Activated naive CD8-positive, alpha-beta T cell treated with anti-CD3 and anti-CD28 coated beads, Interleukin-2, amount 10 ng/mL, durations not matched to agents 7 days and 5 days (primary cell): ENCODE measurements around the gene TPR. TPM values are rescaled to one million over a fixed set of nuclear protein-coding genes. Genes with fewer than 3 reads are reported as not detected.
"Not testable (repeated sequence)": the region's sequence is repeated elsewhere in the genome, so short reads cannot be mapped to it uniquely, and the experiment has no call there.

Experiments
- ATAC-seq: fragments of 150-1000 bp; cut with Tn5 transposase; one replicate; pipeline ENCODE4 v1.10.0; 2021; ENCODE audit warnings: low read depth, moderate library complexity
- POLR2A ChIA-PET: fragments of 350-600 bp; sonication (Branson Sonifier 250); formaldehyde crosslinking; loops from one replicate; lab custom pipeline; 2021; ENCODE audit warnings: antibody characterized with exemption; lab: Charles Lee
- DNase-seq: peaks from one replicate; pipeline ENCODE4 v3.0.0; 2021
- H3K27ac Mint-ChIP-seq: one replicate; pipeline ENCODE4 v1.8.0; 2022; ENCODE audit warnings: mild to moderate bottlenecking, mixed read lengths
- H3K27me3 Mint-ChIP-seq: one replicate; pipeline ENCODE4 v1.8.0; 2022; ENCODE audit warnings: mild to moderate bottlenecking, moderate library complexity, mixed read lengths
- H3K36me3 Mint-ChIP-seq: one replicate; pipeline ENCODE4 v1.8.0; 2021; ENCODE audit warnings: mild to moderate bottlenecking, mixed read lengths
- H3K4me1 Mint-ChIP-seq: one replicate; pipeline ENCODE4 v1.8.0; 2021; ENCODE audit warnings: mixed read lengths
- H3K4me3 Mint-ChIP-seq: one replicate; pipeline ENCODE4 v1.8.0; 2022; ENCODE audit warnings: mild to moderate bottlenecking, moderate library complexity, mixed read lengths
- H3K9me3 Mint-ChIP-seq: one replicate; pipeline ENCODE4 v1.8.0; 2021; ENCODE audit warnings: mixed read lengths
- total RNA-seq, 2 experiments: library from RNA; stranded (reverse); gene quantifications; one replicate each; pipeline ENCODE4 v1.2.3, GENCODE V29; 2021

The TPR gene
- total RNA-seq, 2 experiments from 2014 or later, result 130 to 144 TPM

DNA sequence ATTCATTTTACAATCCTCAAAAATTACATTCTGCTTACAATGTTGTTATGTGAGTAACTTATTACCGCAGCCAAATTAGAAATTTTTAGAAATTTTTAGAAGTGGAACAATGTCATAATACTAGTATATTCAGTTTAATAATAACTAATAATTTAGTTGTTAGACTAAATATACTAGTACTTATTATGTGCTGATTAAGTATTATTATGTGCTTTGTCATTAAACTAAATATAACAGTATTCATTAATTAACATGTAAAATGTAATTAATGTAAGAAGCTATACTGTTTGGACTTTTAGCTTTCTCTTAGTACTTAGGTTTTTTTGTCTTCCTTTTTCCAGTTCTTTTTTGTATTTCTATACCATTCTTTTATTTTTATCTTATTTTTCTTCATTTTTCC, 15.9 kb upstream of the TPR start:
- H3K27me3 Mint-ChIP-seq, result no peaks in the 10 kb centered on the region
- DNase-seq (no peak), ATAC-seq (no peak)
- no peak overlapping the region for H3K4me3 Mint-ChIP-seq
- POLR2A ChIA-PET, result no interaction called here
- H3K4me1 Mint-ChIP-seq, result no peaks in the 10 kb centered on the region
- H3K9me3 Mint-ChIP-seq, result no peaks in the 10 kb centered on the region
- no peak overlapping the region for H3K27ac Mint-ChIP-seq
- peaks cover 12% of the 10 kb centered on the region for H3K36me3 Mint-ChIP-seq

DNA sequence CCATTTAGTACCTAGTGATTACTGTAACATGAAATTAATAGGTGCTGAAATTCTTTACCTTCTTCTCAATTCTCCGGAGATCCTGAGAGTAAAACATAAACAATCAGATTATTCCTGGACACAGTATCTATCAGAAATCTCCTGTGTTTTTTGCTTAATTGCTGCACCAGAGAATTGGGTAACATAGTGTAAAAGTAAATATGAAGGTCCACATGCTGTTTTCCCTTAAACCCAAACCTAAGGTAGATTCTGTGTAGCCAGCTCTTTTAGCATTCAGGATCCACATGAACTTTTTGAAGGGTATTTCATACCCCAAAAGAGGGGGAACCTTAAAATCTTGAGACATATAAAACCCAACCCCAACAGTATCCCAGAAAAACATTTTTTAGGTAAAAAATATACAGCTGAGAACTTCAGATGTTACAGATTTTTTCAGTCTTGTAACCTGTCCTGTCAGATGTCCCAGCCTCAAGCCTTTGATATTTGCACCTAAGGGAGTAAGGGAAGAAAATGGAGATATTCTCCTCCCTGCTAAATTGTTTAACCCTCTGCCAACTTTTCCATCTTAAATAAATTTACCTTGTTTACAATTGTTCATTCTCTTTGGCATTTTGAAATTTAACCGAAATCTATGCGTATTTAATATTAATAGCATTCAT, 11.8 kb upstream of the TPR start:
- Mint-ChIP-seq H3K27me3 (no peaks in the 10 kb centered on the region), H3K9me3 (no peaks in the 10 kb centered on the region), H3K27ac (no peak overlapping the region), H3K36me3 (peaks cover 8% of the 10 kb centered on the region), H3K4me3 (no peak overlapping the region), H3K4me1 (no peaks in the 10 kb centered on the region)
- POLR2A ChIA-PET, result no interaction called here
- no peak for DNase-seq
- ATAC-seq, result no peak

DNA sequence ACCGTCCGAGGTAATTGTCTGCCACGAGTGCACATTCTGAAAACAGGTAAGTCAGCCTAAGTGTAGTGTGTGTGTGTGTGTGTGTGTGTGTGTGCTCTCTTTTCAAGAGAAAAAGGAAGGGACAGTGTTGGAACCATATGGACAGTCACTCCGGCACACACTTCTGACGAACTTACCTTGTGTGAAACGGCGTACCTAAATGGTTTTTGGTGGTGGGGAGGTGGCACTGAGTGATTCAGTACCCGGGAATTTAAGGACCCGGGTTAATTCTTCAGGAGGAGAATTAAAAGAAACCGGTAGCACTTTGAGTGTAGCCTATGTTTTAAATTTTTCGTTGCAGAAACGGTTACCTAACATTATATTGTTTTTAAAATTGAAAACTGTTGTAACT, 871 bp upstream of the TPR start:
- no peak for DNase-seq
- peak; percentile 1 for ATAC-seq
- no peaks in the 10 kb centered on the region for H3K27me3 Mint-ChIP-seq
- POLR2A ChIA-PET, result interaction anchor here (1.0 to 1.6 kb wide), 4 partner anchors 11 to 56 kb away, joined by 4 to 5 read pairs (median 5); no protein-coding TSS in a partner anchor
- H3K27ac Mint-ChIP-seq, result peak overlapping the region; percentile 95
- H3K4me3 Mint-ChIP-seq, result peak overlapping the region; percentile 93
- H3K9me3 Mint-ChIP-seq, result no peaks in the 10 kb centered on the region
- H3K36me3 Mint-ChIP-seq, result peaks cover 12% of the 10 kb centered on the region
- peaks cover 32% of the 10 kb centered on the region for H3K4me1 Mint-ChIP-seq

DNA sequence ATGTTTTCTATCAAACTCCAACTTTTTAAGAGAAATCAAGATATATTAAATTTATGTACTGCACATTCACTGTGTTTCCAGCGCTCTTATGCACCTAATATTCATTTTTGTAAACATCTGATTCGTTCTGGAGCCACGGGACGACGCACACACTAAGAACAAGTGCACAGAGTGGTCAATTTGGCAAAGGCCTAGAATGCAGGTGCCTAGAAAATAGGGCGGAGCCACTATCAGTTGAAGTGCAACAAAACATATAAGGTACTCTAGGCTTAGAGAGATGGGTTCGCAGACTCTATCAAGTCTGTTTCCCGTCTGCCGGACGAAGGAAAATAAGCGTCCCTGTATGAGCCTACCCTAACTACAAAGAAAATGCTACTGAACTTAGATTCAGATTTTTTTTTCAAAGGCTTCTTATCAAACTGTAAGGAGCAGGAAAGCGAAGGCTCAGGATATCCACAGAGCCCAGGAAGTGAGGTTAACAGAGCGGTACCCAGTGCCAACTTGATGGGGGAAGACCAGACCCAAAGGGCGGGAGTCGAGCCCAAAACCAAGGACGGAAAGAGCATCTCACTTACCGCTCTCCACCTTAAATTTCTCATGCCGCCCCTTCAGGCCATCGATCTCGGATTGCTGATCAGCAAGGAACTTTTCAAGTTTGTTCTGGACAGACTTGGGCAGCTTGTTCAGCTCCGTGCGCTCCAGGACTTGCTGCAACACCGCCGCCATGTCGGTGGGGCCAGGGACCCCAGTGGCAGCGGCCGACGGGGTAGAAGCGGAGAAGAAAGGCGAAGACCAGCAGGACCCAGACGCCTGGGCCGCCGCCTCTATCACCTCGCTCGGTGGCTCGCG, 526 bp downstream of the TPR start:
- Mint-ChIP-seq H3K27ac (peak overlapping the region; percentile 95), H3K9me3 (no peaks in the 10 kb centered on the region), H3K27me3 (no peaks in the 10 kb centered on the region), H3K4me3 (peak overlapping the region; percentile 93), H3K36me3 (peaks cover 11% of the 10 kb centered on the region), H3K4me1 (peaks cover 33% of the 10 kb centered on the region)
- peak; percentile 9 for ATAC-seq
- POLR2A ChIA-PET, result interaction anchor here (0.7 to 1.6 kb wide), 12 partner anchors 10 to 698 kb away, joined by 3 to 5 read pairs (median 4); no protein-coding TSS in a partner anchor
- no peak for DNase-seq

DNA sequence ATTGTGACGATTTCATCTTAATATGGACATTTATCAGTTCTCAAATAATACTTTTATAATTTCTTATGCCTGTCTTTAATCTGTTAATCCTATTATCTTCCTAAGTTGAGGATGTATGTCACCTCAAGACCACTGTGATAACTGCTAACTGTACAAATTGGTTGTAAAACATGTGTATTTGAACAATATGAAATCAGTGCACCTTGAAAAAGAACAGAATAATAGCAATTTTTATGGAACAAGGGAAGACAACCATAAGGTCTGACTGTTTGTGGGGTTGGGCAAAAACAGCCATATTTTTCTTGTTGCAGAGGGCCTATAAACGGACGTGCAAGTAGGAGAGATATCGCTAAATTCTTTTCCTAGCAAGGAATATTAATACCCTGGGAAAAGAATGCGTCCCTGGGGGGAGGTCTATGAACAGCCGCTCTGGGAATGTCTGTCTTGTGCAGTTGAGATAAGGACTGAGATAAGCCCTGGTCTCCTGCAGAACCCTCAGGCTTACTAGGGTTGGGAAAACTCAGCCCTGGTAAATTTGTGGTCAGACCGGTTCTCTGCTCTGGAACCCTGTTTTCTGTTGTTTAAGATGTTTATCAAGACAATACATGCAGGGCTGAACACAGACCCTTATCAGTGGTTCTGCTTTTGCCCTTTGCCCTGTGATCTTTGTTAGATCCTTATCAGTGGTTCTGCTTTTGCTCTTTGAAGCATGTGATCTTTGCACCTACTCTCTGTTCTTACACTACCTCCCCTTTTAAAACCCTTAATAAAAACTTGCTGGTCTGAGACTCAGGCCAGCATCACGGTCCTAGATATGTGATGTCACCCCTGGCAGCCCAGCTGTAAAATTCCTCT, 27.0 kb downstream of the TPR start:
- H3K36me3 Mint-ChIP-seq, result peaks cover 44% of the 10 kb centered on the region
- DNase-seq, ATAC-seq, POLR2A ChIA-PET, H3K9me3 Mint-ChIP-seq, H3K27me3 Mint-ChIP-seq, H3K4me1 Mint-ChIP-seq, H3K27ac Mint-ChIP-seq, H3K4me3 Mint-ChIP-seq: not testable (repeated sequence)

DNA sequence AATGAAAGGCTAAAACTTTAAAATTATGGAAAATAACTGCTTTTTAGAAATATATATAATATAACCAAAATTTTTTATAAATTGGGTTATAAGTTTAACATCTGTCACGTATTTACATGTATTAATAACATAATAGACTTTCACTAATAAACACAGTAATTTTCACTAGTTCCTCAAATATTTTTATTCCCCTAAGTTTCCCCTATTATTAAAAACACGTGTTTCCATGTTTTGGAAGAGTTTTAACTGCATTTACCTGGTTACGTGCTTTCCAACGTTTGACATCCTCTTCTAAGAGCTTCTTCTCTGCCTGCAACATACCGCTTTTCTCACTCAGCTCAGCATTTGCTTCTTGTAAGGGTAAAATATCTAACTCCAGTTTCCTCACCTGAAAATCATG, 34.3 kb downstream of the TPR start:
- Mint-ChIP-seq H3K9me3 (no peaks in the 10 kb centered on the region), H3K27me3 (no peaks in the 10 kb centered on the region), H3K4me1 (no peaks in the 10 kb centered on the region), H3K4me3 (no peak overlapping the region), H3K27ac (no peak overlapping the region), H3K36me3 (peaks cover 38% of the 10 kb centered on the region)
- ATAC-seq (no peak), DNase-seq (no peak)
- POLR2A ChIA-PET, result no interaction called here

DNA sequence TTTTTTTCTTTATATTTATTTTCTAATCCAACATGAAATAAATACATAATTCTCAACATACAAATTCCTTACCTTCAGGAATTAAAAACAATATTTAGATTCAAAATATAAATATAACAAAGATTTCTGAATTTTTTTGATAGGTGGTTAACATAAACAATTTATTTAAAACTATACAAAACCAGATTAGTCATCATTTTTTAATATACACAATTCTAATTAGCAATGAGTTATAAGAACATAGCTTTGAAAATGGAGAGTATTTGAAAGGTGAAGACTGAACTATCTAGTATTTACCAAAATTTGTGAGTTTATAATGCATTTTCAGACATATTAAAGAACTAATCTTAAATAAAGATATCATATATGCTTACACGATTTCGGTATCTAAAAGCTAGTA, 37.5 kb downstream of the TPR start:
- no peaks in the 10 kb centered on the region for H3K9me3 Mint-ChIP-seq
- peaks cover 28% of the 10 kb centered on the region for H3K36me3 Mint-ChIP-seq
- no peak overlapping the region for H3K27ac Mint-ChIP-seq
- no peak for ATAC-seq
- no peak overlapping the region for H3K4me3 Mint-ChIP-seq
- POLR2A ChIA-PET, result no interaction called here
- H3K4me1 Mint-ChIP-seq, result no peaks in the 10 kb centered on the region
- DNase-seq, result no peak
- H3K27me3 Mint-ChIP-seq, result no peaks in the 10 kb centered on the region

DNA sequence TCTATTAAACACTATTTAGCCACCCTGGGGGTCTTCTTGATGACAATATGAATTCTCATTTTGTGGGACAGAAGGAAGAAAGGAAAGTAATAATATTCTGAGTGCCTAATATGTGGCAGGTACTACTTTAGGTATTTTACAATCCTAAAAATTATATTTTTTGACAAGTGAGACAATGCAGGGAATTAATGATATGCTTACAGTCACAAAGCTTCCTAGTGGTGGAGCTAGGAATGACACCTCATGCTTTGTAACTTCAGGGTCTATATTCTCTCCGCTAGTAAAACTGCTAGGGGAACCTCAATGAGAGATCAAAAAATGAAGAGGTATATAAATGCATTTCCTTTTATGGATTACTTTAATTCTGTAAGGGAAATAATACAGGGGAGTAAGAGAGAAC, 44.3 kb downstream of the TPR start:
- H3K4me3 Mint-ChIP-seq, result no peak overlapping the region
- H3K4me1 Mint-ChIP-seq, result no peaks in the 10 kb centered on the region
- H3K27ac Mint-ChIP-seq, result no peak overlapping the region
- no peak for DNase-seq
- POLR2A ChIA-PET, result interaction anchor here (0.6 kb wide), 1 partner anchor 94 kb away, joined by 3 read pairs; no protein-coding TSS in a partner anchor
- ATAC-seq, result no peak
- peaks cover 16% of the 10 kb centered on the region for H3K36me3 Mint-ChIP-seq
- no peaks in the 10 kb centered on the region for H3K27me3 Mint-ChIP-seq
- H3K9me3 Mint-ChIP-seq, result no peaks in the 10 kb centered on the region

DNA sequence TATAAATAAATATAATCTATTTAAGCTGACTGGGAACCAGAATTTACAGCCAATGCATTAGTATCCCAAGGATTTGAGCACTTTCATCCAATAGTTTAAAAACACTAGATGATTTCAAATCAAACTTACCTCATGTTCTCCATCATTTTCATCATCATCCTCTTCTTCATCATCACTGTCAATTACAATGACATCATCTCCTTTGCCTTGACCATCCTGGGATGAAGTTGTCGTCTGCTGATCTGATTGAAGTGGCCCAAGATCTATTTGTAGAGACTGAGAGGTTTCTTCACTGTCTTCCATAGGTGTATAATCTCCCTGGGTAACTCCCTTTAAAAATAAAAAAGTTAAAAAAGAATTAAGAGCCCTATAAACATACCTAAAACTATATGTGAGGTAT, 47.7 kb downstream of the TPR start:
- no peak overlapping the region for H3K4me3 Mint-ChIP-seq
- no peaks in the 10 kb centered on the region for H3K9me3 Mint-ChIP-seq
- no peaks in the 10 kb centered on the region for H3K4me1 Mint-ChIP-seq
- no peaks in the 10 kb centered on the region for H3K27me3 Mint-ChIP-seq
- ATAC-seq, result no peak
- no peak overlapping the region for H3K27ac Mint-ChIP-seq
- peaks cover 24% of the 10 kb centered on the region for H3K36me3 Mint-ChIP-seq
- DNase-seq, result no peak
- POLR2A ChIA-PET, result no interaction called here

DNA sequence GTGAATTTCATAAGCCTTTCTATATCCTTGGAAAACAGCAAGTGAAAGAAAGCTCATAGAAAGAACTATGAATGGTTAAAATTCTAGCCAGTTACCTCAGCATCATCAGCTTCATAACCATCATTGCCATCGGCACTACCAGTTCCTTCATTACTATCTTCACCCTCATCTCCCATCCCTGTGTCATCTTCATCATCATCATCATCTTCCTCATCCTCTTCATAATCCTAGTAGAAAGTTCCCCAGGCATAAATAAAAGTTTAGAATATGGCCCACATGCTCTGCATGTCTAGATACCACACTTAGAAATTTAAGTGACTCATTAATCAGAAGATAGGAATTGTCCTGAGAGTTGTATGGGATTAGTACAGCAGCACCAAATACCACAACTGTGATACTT, 49.0 kb downstream of the TPR start:
- Mint-ChIP-seq H3K27ac (no peak overlapping the region), H3K36me3 (peaks cover 36% of the 10 kb centered on the region), H3K4me1 (peaks cover 6% of the 10 kb centered on the region), H3K4me3 (no peak overlapping the region), H3K9me3 (no peaks in the 10 kb centered on the region), H3K27me3 (no peaks in the 10 kb centered on the region)
- ATAC-seq, result no peak
- POLR2A ChIA-PET, result interaction anchor here (1.6 kb wide), 1 partner anchor 49 kb away, joined by 4 read pairs; the partner anchor contains the start of gene TPR
- no peak for DNase-seq

DNA sequence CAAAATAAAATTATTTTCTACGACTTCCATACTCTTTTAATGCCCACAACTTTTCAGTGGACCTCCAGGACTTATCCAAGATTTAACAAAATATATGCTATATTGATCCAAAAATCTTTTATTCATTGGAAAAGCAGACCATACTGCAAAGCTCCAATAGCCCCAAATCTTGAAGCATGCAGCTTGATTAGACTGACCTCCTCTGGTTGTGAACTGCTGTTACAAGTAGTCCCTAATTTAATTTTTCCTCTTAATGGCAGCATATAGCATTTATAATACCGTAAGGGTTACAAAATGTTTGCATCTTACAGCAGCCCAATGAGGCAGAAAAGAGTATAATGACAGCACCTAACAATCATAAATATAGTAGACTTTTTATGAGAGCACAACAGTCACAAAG, 49.8 kb downstream of the TPR start:
- no peak for ATAC-seq
- Mint-ChIP-seq H3K36me3 (peaks cover 40% of the 10 kb centered on the region), H3K27ac (no peak overlapping the region), H3K27me3 (no peaks in the 10 kb centered on the region), H3K4me3 (no peak overlapping the region), H3K9me3 (no peaks in the 10 kb centered on the region), H3K4me1 (peaks cover 9% of the 10 kb centered on the region)
- DNase-seq, result no peak
- POLR2A ChIA-PET, result interaction anchor here (1.6 kb wide), 1 partner anchor 50 kb away, joined by 4 read pairs; the partner anchor contains the start of gene TPR

DNA sequence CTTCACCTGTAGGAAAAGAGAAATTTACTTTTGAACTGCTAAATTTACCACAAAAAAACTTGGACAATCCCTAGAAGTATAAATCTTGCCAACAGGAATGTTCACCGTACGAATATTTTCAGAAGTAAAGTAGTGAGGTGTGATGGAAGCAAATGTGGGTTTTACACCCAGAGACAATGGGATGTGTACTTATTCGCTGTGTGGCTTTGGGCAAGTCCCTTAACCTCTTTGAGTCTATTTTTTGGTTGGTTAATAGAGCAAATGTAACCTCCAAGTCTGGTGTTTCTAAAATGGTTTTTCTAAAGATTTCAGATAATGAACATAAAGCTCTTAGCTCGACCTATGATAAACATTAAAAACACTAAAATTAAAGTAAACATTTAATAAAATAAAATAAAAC, 51.2 kb downstream of the TPR start:
- Mint-ChIP-seq H3K27me3 (no peaks in the 10 kb centered on the region), H3K36me3 (peaks cover 44% of the 10 kb centered on the region), H3K4me1 (peaks cover 9% of the 10 kb centered on the region), H3K4me3 (no peak overlapping the region), H3K9me3 (no peaks in the 10 kb centered on the region), H3K27ac (no peak overlapping the region)
- ATAC-seq (no peak), DNase-seq (no peak)
- POLR2A ChIA-PET, result no interaction called here

DNA sequence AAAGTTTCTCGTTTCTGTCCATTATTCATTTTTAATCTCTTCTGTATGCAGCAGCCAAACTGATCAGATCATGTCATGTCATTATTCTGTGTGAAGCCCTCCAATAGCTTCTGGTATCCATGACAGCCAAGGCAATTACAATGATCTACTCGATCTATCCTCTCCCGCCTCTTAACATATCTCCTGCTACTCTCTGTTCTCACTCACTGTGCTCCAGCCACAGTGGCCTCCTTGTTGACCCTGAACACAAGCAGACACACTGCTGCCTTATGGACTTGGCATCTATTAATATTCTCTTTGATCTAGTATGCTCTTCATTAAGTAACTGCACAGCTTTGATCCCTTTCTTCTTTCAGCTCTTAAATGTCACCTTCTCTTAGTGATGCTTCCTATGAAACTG, 59.5 kb downstream of the TPR start:
- Mint-ChIP-seq H3K4me3 (no peak overlapping the region), H3K4me1 (no peaks in the 10 kb centered on the region), H3K27ac (no peak overlapping the region), H3K27me3 (no peaks in the 10 kb centered on the region), H3K9me3 (no peaks in the 10 kb centered on the region), H3K36me3 (peaks cover 32% of the 10 kb centered on the region)
- POLR2A ChIA-PET, result no interaction called here
- ATAC-seq (no peak), DNase-seq (no peak)
